Measurements from ENCODE around the gene PSMC3.

The PSMC3 gene

DNA sequence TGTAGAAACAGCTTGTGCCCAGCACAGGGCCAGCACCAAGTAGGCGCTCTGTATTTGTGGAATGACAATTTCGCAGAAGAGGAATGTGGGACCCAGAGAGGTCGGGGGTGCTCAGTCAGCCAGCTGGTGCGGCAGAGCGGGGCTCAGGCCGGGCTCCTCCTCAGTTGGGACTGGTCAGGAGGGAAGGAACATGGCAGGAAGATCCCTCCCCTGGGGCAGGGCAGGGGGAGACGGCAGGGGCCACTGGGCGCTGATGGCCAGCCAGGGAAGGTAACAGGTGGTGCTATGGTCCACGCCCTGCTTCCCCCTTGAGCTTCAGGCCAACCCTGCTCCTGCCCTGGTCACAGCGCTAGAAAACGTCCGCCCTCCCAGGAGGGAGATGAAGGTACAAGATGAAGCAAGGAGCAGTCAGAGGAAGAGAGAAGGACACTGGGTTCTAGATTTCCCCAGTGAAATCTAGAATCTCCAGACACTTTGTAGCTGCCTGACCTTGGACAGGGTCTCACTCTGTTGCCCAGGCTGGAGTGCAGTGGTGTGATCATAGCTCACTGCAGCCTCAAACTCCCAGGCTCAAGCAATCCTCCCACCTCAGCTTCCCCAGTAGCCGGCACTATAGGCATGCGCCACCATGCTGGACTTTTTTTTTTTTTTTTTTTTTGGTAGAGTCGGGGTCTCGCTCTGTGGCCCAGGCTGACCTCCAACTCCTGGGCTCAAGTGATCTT, 34.4 kb downstream of the PSMC3 start:
- Histone ChIP-seq H3K56ac (ENCODE audit: low read length) (no peak overlapping the region), H3K9ac (ENCODE audit: low read length) (no peak overlapping the region), H3K23ac (ENCODE audit: low read length) (peak overlapping the region; percentile 60), H2AK5ac (ENCODE audit: low read length) (no peak overlapping the region), H4K5ac (ENCODE audit: low read length) (no peak overlapping the region), H3K4ac (ENCODE audit: low read depth, low read length) (no peak overlapping the region), H2BK120ac (ENCODE audit: low read depth, low read length) (no peak overlapping the region), H3K36me3 (ENCODE audit: control insufficient read depth, insufficient read depth, low read length) (no peaks in the 10 kb centered on the region), H3K4me3 (ENCODE audit: low read length) (no peak overlapping the region), H3K79me2 (ENCODE audit: control insufficient read depth, insufficient read depth, low read length) (no peaks in the 10 kb centered on the region), H3K18ac (ENCODE audit: low read length) (no peak overlapping the region), H4K8ac (ENCODE audit: low read depth, low read length) (no peak overlapping the region), H3K79me1 (ENCODE audit: low read length) (no peaks in the 10 kb centered on the region), H3K27ac (ENCODE audit: low read depth, low read length) (no peak overlapping the region), H3K27me3 (ENCODE audit: insufficient read depth, low read length, poor library complexity) (no peaks in the 10 kb centered on the region), H2BK15ac (replicated peaks; ENCODE audit: low read depth) (no peak overlapping the region), H3K4me2 (ENCODE audit: low read length) (no peak overlapping the region), H2BK5ac (ENCODE audit: low read length) (no peak overlapping the region), H3K4me1 (ENCODE audit: control insufficient read depth, low read depth, low read length) (no peaks in the 10 kb centered on the region)
- no peak for DNase-seq
- WGBS (ENCODE audit: extremely low coverage, insufficient coverage, low lambda C conversion rate) = no CpG with 5 or more reads among the region's 16 CpGs

- H4K5ac ChIP-seq (ENCODE audit: low read length) = no peak overlapping the region
- no peak overlapping the region for H2BK15ac ChIP-seq (replicated peaks; ENCODE audit: low read depth)
- H3K79me2 ChIP-seq (ENCODE audit: control insufficient read depth, insufficient read depth, low read length) = no peaks in the 10 kb centered on the region
- H3K4me2 ChIP-seq (ENCODE audit: low read length) = no peak overlapping the region
- no peak overlapping the region for H2BK120ac ChIP-seq (ENCODE audit: low read depth, low read length)
- H3K36me3 ChIP-seq (ENCODE audit: control insufficient read depth, insufficient read depth, low read length) = no peaks in the 10 kb centered on the region
- H2BK5ac ChIP-seq (ENCODE audit: low read length) = no peak overlapping the region
- no peak overlapping the region for H3K23ac ChIP-seq (ENCODE audit: low read length)
- H3K27me3 ChIP-seq (ENCODE audit: insufficient read depth, low read length, poor library complexity) = no peaks in the 10 kb centered on the region
- no peak overlapping the region for H3K4ac ChIP-seq (ENCODE audit: low read depth, low read length)
- WGBS (ENCODE audit: extremely low coverage, insufficient coverage, low lambda C conversion rate) = no CpG with 5 or more reads among the region's 11 CpGs
- no peak overlapping the region for H3K27ac ChIP-seq (ENCODE audit: low read depth, low read length)
- no peak for DNase-seq
- no peak overlapping the region for H3K4me3 ChIP-seq (ENCODE audit: low read length)
- no peaks in the 10 kb centered on the region for H3K4me1 ChIP-seq (ENCODE audit: control insufficient read depth, low read depth, low read length)
- H3K56ac ChIP-seq (ENCODE audit: low read length) = no peak overlapping the region
- no peaks in the 10 kb centered on the region for H3K79me1 ChIP-seq (ENCODE audit: low read length)
- H2AK5ac ChIP-seq (ENCODE audit: low read length) = no peak overlapping the region
- H3K18ac ChIP-seq (ENCODE audit: low read length) = no peak overlapping the region
- no peak overlapping the region for H4K8ac ChIP-seq (ENCODE audit: low read depth, low read length)
- no peak overlapping the region for H3K9ac ChIP-seq (ENCODE audit: low read length)
Measured at GRCh38 chr11:47391077-47391583, 35.1 kb downstream of the PSMC3 start.

- H3K4me3 ChIP-seq (ENCODE audit: low read length) = no peak overlapping the region
- no peaks in the 10 kb centered on the region for H3K36me3 ChIP-seq (ENCODE audit: control insufficient read depth, insufficient read depth, low read length)
- H4K5ac ChIP-seq (ENCODE audit: low read length) = no peak overlapping the region
- no peak overlapping the region for H3K23ac ChIP-seq (ENCODE audit: low read length)
- H2BK120ac ChIP-seq (ENCODE audit: low read depth, low read length) = no peak overlapping the region
- no peak overlapping the region for H3K4me2 ChIP-seq (ENCODE audit: low read length)
- H3K4ac ChIP-seq (ENCODE audit: low read depth, low read length) = no peak overlapping the region
- no peak for DNase-seq
- H3K79me2 ChIP-seq (ENCODE audit: control insufficient read depth, insufficient read depth, low read length) = no peaks in the 10 kb centered on the region
- WGBS (ENCODE audit: extremely low coverage, insufficient coverage, low lambda C conversion rate) = no CpG with 5 or more reads among the region's 6 CpGs
- H2BK15ac ChIP-seq (replicated peaks; ENCODE audit: low read depth) = no peak overlapping the region
- H3K56ac ChIP-seq (ENCODE audit: low read length) = no peak overlapping the region
- no peak overlapping the region for H3K9ac ChIP-seq (ENCODE audit: low read length)
- H2BK5ac ChIP-seq (ENCODE audit: low read length) = no peak overlapping the region
- H3K79me1 ChIP-seq (ENCODE audit: low read length) = no peaks in the 10 kb centered on the region
- H2AK5ac ChIP-seq (ENCODE audit: low read length) = no peak overlapping the region
- H3K4me1 ChIP-seq (ENCODE audit: control insufficient read depth, low read depth, low read length) = no peaks in the 10 kb centered on the region
- H3K18ac ChIP-seq (ENCODE audit: low read length) = no peak overlapping the region
- no peaks in the 10 kb centered on the region for H3K27me3 ChIP-seq (ENCODE audit: insufficient read depth, low read length, poor library complexity)
- no peak overlapping the region for H4K8ac ChIP-seq (ENCODE audit: low read depth, low read length)
- no peak overlapping the region for H3K27ac ChIP-seq (ENCODE audit: low read depth, low read length)
Measured at GRCh38 chr11:47390422-47390760, 35.8 kb downstream of the PSMC3 start.

DNA sequence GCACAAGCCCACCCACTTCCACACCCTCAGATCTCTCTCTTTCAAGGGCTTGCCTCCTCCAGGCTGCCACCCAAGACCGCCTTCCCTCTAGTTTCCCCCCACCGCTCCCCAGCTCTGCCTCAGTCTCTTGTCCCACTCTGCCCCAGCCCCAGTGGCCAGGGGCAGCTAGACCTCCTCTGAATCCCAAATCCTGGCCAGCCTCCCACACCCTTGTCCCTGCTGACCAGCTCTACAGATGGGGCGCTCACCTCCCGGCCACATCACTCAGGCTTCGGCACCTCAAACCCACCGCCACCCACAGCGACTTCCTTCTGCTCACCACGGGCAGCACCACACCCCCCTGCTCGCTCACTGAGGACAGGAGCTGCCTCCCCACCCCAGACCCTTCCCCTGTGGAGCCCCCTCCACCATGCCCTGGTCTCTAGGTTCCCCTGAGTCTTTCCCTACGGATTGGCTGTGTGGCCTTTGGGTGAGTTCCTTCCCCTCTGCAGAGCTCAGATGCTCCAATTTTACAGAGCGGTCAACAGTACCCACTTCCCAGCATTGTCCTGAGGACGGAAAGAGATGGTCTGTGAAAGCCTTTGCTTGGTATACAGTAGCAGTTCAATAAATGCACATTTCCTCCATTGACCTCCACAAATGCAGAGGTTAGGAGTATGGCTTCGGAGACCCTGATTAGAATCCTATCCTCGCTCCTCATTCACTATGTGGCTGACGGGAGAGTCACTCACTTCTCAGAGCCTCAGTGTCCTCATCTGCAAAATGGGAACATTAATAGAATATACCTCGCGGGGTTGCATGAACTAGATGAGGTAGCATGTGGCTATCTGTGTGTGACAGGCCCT, 36.4 kb downstream of the PSMC3 start:
- no peak overlapping the region for H3K56ac ChIP-seq (ENCODE audit: low read length)
- no peaks in the 10 kb centered on the region for H3K4me1 ChIP-seq (ENCODE audit: control insufficient read depth, low read depth, low read length)
- no peak overlapping the region for H3K23ac ChIP-seq (ENCODE audit: low read length)
- H4K8ac ChIP-seq (ENCODE audit: low read depth, low read length) = no peak overlapping the region
- no peak overlapping the region for H4K5ac ChIP-seq (ENCODE audit: low read length)
- no peaks in the 10 kb centered on the region for H3K27me3 ChIP-seq (ENCODE audit: insufficient read depth, low read length, poor library complexity)
- no peak overlapping the region for H2BK15ac ChIP-seq (replicated peaks; ENCODE audit: low read depth)
- H3K27ac ChIP-seq (ENCODE audit: low read depth, low read length) = no peak overlapping the region
- no peaks in the 10 kb centered on the region for H3K36me3 ChIP-seq (ENCODE audit: control insufficient read depth, insufficient read depth, low read length)
- H2AK5ac ChIP-seq (ENCODE audit: low read length) = no peak overlapping the region
- H3K79me1 ChIP-seq (ENCODE audit: low read length) = no peaks in the 10 kb centered on the region
- no peak overlapping the region for H3K4me3 ChIP-seq (ENCODE audit: low read length)
- no peak overlapping the region for H2BK120ac ChIP-seq (ENCODE audit: low read depth, low read length)
- WGBS (ENCODE audit: extremely low coverage, insufficient coverage, low lambda C conversion rate) = no CpG with 5 or more reads among the region's 17 CpGs
- H3K9ac ChIP-seq (ENCODE audit: low read length) = no peak overlapping the region
- DNase-seq = no peak
- H3K18ac ChIP-seq (ENCODE audit: low read length) = no peak overlapping the region
- H2BK5ac ChIP-seq (ENCODE audit: low read length) = no peak overlapping the region
- no peaks in the 10 kb centered on the region for H3K79me2 ChIP-seq (ENCODE audit: control insufficient read depth, insufficient read depth, low read length)
- H3K4me2 ChIP-seq (ENCODE audit: low read length) = no peak overlapping the region
- no peak overlapping the region for H3K4ac ChIP-seq (ENCODE audit: low read depth, low read length)

- H3K9ac ChIP-seq (ENCODE audit: low read length) = no peak overlapping the region
- no peak overlapping the region for H2BK5ac ChIP-seq (ENCODE audit: low read length)
- no peak overlapping the region for H3K18ac ChIP-seq (ENCODE audit: low read length)
- H3K4ac ChIP-seq (ENCODE audit: low read depth, low read length) = no peak overlapping the region
- H3K4me2 ChIP-seq (ENCODE audit: low read length) = no peak overlapping the region
- H2AK5ac ChIP-seq (ENCODE audit: low read length) = no peak overlapping the region
- H3K27me3 ChIP-seq (ENCODE audit: insufficient read depth, low read length, poor library complexity) = no peaks in the 10 kb centered on the region
- no peak for DNase-seq
- H3K36me3 ChIP-seq (ENCODE audit: control insufficient read depth, insufficient read depth, low read length) = no peaks in the 10 kb centered on the region
- no peaks in the 10 kb centered on the region for H3K79me2 ChIP-seq (ENCODE audit: control insufficient read depth, insufficient read depth, low read length)
- H3K56ac ChIP-seq (ENCODE audit: low read length) = no peak overlapping the region
- no peak overlapping the region for H3K27ac ChIP-seq (ENCODE audit: low read depth, low read length)
- H3K79me1 ChIP-seq (ENCODE audit: low read length) = no peaks in the 10 kb centered on the region
- no peak overlapping the region for H4K5ac ChIP-seq (ENCODE audit: low read length)
- WGBS (ENCODE audit: extremely low coverage, insufficient coverage, low lambda C conversion rate) = no CpG with 5 or more reads among the region's 28 CpGs
- no peak overlapping the region for H2BK120ac ChIP-seq (ENCODE audit: low read depth, low read length)
- H3K23ac ChIP-seq (ENCODE audit: low read length) = no peak overlapping the region
- no peak overlapping the region for H3K4me3 ChIP-seq (ENCODE audit: low read length)
- no peak overlapping the region for H4K8ac ChIP-seq (ENCODE audit: low read depth, low read length)
- H3K4me1 ChIP-seq (ENCODE audit: control insufficient read depth, low read depth, low read length) = no peaks in the 10 kb centered on the region
- no peak overlapping the region for H2BK15ac ChIP-seq (replicated peaks; ENCODE audit: low read depth)
Measured at GRCh38 chr11:47388697-47389576, 37.3 kb downstream of the PSMC3 start.

All from mesendoderm (in vitro differentiated cells).